GM12878 (cell line): Measurements from ENCODE around the gene SLC15A4. TPM values are rescaled to one million over a fixed set of nuclear protein-coding genes. Genes with fewer than 3 reads are reported as not detected.

Experiments used
- BHLHE40 ChIP-seq, 2 experiments: fragments of 450-650 bp in 1 of 2; IDR thresholded peaks; 2 replicates each; pipeline ENCODE4 v1.6.1; 2011 to 2017; ENCODE audit warnings: low read depth in 2 of 2, borderline replicate concordance in 1 of 2, improper control_type of control experiment in 1 of 2, low read length in 1 of 2, mild to moderate bottlenecking in 1 of 2
- CBX3 ChIP-seq: fragments of 200-600 bp; sonication (generic); IDR thresholded peaks from 2 replicates; pipeline ENCODE4 v1.6.1; 2016; ENCODE audit warnings: low read depth, borderline replicate concordance
- CHD1 ChIP-seq: IDR thresholded peaks from 2 replicates; pipeline ENCODE4 v1.6.1; 2012; ENCODE audit warnings: low read depth, low read length, improper control_type of control experiment
- GABPA ChIP-seq: IDR thresholded peaks from 2 replicates; pipeline ENCODE4 v1.6.1; 2014; ENCODE audit warnings: antibody characterized with exemption, low read depth, mild to moderate bottlenecking, inconsistent platforms
- NR2C2 ChIP-seq: IDR thresholded peaks from 2 replicates; pipeline ENCODE4 v1.6.1; 2011; ENCODE audit warnings: borderline replicate concordance, low read depth; ENCODE audit not compliant: control insufficient read depth, insufficient read length
- POLR2AphosphoS5 ChIP-seq: IDR thresholded peaks from 2 replicates; pipeline ENCODE4 v1.6.1; 2011; ENCODE audit warnings: mild to moderate bottlenecking, low read length, inconsistent platforms
- POU2F2 ChIP-seq: IDR thresholded peaks from 3 replicates; pipeline ENCODE4 v1.6.1; 2011; ENCODE audit warnings: low read depth, mild to moderate bottlenecking, low read length, borderline replicate concordance
- SMARCA5 ChIP-seq: fragments of 450-650 bp; IDR thresholded peaks from 2 replicates; pipeline ENCODE4 v1.6.1; 2017; ENCODE audit warnings: mild to moderate bottlenecking
- polyA plus RNA-seq, 11 experiments: library from polyadenylated mRNA; depleted of rRNA in 4 of 11; unstranded in 6 of 11; stranded (reverse) in 5 of 11; fragments of >200 nt; fragmentation: Nextera tagmentation in 4 of 11; fragmentation: Illumina TruSeq in 1 of 11; extraction: Ambion mirVana in 4 of 11; extraction: Trizol in 1 of 11; gene quantifications; 1 replicate in 1 of 11; 2 replicates in 10 of 11; pipeline versions ENCODE4 v1.2.1 to v1.2.3, GENCODE V29; 2011 to 2016; ENCODE audit warnings: inconsistent platforms in 2 of 11, missing spikeins in 2 of 11, low read depth in 1 of 11
- total RNA-seq, 4 experiments: library from RNA; depleted of rRNA in 3 of 4; stranded (reverse); fragments of >200 nt in 3 of 4; fragmentation: Illumina TruSeq in 1 of 4; extraction: Trizol in 1 of 4; gene quantifications; 2 replicates each; pipeline versions ENCODE4 v1.2.1 to v1.2.3, GENCODE V29; 2013 to 2021
- TF ChIP-seq, protein P1 (sequence below): IDR thresholded peaks from 2 replicates; pipeline ENCODE4 v1.6.1; 2012; ENCODE audit warnings: mild to moderate bottlenecking, low read depth, low read length
- TF ChIP-seq, protein P2 (sequence below): IDR thresholded peaks from 2 replicates; pipeline ENCODE4 v1.6.1; 2012; ENCODE audit warnings: improper control_type of control experiment, low read depth, low read length; ENCODE audit not compliant: insufficient replicate concordance
- TF ChIP-seq, protein P3 (sequence below): fragments of 450-650 bp; formaldehyde crosslinking; IDR thresholded peaks from 2 replicates; pipeline ENCODE4 v1.4.0; 2022; ENCODE audit warnings: mild to moderate bottlenecking, moderate library complexity
- TF ChIP-seq, protein P4 (sequence below), 3 experiments: IDR thresholded peaks in 2 of 3; conservative IDR thresholded peaks in 1 of 3; 2 replicates each; pipeline ENCODE4 v1.5.1; 2011; ENCODE audit warnings: low read depth in 3 of 3, low read length in 3 of 3, mild to moderate bottlenecking in 3 of 3, control low read depth in 2 of 3, moderate library complexity in 2 of 3, inconsistent platforms in 1 of 3, mixed read lengths in 1 of 3; ENCODE audit not compliant: control insufficient read depth in 2 of 3, insufficient read depth in 1 of 3; ENCODE audit errors: extremely low read depth in 1 of 3

Gene SLC15A4
- total and polyA plus RNA-seq, 10 of the 15 experiments (the other 5 are each of a cell fraction or from before 2014, with no cell fraction given): 12.7 to 257 (median 36.6) TPM

DNA sequence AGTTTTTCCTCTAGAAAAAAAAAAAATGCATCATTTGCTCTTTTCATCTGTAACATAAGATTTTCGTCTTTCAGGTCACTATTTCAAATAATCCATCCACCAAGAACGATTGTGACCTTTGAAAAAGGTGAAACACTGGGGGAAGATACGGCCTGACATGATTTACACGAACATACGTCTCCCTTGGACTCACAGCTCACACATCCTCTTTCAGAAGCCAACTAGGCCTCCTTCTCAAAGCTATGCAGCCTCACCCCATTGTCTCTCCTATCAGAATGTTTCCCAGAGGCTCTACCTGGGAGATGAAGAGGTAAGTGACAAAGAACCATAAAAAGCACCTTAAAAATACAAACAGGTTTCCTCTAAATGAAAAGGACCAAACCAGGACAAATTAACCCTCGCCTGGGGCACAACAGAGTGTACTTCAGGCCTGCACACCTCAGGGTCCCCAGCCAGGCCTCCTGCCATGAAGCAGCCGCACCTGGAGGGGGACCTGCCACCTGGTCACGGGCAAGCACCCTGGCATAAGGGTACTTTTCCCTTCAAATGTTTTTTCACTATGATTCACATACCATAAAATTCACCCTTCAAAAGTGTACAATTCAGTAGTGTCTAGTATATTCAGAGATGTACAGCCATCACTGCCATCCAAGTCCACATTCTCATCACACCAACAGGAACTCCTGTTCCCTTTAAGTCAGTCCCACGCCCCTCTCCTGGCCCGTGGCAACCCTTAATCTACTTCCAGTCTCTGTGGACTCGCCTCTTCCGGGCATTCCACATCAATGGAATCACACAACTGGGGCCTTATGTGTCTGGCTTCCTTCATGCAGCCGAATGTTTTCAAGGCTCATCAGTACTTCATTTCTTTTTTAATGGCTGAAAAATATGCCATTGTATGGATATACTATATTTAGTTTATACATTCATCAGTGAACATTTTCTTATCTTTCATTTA is 5.4 kb downstream of the SLC15A4 start (continued):
- TF ChIP-seq, protein P1, sequence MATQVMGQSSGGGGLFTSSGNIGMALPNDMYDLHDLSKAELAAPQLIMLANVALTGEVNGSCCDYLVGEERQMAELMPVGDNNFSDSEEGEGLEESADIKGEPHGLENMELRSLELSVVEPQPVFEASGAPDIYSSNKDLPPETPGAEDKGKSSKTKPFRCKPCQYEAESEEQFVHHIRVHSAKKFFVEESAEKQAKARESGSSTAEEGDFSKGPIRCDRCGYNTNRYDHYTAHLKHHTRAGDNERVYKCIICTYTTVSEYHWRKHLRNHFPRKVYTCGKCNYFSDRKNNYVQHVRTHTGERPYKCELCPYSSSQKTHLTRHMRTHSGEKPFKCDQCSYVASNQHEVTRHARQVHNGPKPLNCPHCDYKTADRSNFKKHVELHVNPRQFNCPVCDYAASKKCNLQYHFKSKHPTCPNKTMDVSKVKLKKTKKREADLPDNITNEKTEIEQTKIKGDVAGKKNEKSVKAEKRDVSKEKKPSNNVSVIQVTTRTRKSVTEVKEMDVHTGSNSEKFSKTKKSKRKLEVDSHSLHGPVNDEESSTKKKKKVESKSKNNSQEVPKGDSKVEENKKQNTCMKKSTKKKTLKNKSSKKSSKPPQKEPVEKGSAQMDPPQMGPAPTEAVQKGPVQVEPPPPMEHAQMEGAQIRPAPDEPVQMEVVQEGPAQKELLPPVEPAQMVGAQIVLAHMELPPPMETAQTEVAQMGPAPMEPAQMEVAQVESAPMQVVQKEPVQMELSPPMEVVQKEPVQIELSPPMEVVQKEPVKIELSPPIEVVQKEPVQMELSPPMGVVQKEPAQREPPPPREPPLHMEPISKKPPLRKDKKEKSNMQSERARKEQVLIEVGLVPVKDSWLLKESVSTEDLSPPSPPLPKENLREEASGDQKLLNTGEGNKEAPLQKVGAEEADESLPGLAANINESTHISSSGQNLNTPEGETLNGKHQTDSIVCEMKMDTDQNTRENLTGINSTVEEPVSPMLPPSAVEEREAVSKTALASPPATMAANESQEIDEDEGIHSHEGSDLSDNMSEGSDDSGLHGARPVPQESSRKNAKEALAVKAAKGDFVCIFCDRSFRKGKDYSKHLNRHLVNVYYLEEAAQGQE: no peak
- TF ChIP-seq SMARCA5 (0 out of 2 replicates have a peak, but pooled peaks have one; percentile 47), CBX3 (no peak), POLR2AphosphoS5 (peak; percentile 86), NR2C2 (no peak), POU2F2 (no peak), CHD1 (0 out of 2 replicates have a peak, but pooled peaks have one; percentile 9), BHLHE40 (IDR thresholded peaks at IDR 0.05; ENCODE audit: borderline replicate concordance in 1 of 2, low read depth in 2 of 2, low read length in 1 of 2) (no peak; a peak in 1 of 4 replicates), GABPA (no peak)
- TF ChIP-seq, protein P2, sequence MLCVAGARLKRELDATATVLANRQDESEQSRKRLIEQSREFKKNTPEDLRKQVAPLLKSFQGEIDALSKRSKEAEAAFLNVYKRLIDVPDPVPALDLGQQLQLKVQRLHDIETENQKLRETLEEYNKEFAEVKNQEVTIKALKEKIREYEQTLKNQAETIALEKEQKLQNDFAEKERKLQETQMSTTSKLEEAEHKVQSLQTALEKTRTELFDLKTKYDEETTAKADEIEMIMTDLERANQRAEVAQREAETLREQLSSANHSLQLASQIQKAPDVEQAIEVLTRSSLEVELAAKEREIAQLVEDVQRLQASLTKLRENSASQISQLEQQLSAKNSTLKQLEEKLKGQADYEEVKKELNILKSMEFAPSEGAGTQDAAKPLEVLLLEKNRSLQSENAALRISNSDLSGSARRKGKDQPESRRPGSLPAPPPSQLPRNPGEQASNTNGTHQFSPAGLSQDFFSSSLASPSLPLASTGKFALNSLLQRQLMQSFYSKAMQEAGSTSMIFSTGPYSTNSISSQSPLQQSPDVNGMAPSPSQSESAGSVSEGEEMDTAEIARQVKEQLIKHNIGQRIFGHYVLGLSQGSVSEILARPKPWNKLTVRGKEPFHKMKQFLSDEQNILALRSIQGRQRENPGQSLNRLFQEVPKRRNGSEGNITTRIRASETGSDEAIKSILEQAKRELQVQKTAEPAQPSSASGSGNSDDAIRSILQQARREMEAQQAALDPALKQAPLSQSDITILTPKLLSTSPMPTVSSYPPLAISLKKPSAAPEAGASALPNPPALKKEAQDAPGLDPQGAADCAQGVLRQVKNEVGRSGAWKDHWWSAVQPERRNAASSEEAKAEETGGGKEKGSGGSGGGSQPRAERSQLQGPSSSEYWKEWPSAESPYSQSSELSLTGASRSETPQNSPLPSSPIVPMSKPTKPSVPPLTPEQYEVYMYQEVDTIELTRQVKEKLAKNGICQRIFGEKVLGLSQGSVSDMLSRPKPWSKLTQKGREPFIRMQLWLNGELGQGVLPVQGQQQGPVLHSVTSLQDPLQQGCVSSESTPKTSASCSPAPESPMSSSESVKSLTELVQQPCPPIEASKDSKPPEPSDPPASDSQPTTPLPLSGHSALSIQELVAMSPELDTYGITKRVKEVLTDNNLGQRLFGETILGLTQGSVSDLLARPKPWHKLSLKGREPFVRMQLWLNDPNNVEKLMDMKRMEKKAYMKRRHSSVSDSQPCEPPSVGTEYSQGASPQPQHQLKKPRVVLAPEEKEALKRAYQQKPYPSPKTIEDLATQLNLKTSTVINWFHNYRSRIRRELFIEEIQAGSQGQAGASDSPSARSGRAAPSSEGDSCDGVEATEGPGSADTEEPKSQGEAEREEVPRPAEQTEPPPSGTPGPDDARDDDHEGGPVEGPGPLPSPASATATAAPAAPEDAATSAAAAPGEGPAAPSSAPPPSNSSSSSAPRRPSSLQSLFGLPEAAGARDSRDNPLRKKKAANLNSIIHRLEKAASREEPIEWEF: no peak
- TF ChIP-seq, protein P3, sequence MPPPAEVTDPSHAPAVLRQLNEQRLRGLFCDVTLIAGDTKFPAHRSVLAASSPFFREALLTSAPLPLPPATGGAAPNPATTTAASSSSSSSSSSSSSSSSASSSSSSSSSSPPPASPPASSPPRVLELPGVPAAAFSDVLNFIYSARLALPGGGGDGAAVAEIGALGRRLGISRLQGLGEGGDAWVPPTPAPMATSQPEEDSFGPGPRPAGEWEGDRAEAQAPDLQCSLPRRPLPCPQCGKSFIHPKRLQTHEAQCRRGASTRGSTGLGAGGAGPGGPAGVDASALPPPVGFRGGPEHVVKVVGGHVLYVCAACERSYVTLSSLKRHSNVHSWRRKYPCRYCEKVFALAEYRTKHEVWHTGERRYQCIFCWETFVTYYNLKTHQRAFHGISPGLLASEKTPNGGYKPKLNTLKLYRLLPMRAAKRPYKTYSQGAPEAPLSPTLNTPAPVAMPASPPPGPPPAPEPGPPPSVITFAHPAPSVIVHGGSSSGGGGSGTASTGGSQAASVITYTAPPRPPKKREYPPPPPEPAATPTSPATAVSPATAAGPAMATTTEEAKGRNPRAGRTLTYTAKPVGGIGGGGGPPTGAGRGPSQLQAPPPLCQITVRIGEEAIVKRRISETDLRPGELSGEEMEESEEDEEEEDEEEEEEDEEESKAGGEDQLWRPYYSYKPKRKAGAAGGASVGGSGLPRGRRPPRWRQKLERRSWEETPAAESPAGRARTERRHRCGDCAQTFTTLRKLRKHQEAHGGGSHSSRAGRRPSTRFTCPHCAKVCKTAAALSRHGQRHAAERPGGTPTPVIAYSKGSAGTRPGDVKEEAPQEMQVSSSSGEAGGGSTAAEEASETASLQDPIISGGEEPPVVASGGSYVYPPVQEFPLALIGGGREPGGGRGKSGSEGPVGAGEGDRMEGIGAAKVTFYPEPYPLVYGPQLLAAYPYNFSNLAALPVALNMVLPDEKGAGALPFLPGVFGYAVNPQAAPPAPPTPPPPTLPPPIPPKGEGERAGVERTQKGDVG (CRISPR knock-in tag): 0 out of 2 replicates have a peak, but pooled peaks have one; percentile 61
- TF ChIP-seq, protein P4, sequence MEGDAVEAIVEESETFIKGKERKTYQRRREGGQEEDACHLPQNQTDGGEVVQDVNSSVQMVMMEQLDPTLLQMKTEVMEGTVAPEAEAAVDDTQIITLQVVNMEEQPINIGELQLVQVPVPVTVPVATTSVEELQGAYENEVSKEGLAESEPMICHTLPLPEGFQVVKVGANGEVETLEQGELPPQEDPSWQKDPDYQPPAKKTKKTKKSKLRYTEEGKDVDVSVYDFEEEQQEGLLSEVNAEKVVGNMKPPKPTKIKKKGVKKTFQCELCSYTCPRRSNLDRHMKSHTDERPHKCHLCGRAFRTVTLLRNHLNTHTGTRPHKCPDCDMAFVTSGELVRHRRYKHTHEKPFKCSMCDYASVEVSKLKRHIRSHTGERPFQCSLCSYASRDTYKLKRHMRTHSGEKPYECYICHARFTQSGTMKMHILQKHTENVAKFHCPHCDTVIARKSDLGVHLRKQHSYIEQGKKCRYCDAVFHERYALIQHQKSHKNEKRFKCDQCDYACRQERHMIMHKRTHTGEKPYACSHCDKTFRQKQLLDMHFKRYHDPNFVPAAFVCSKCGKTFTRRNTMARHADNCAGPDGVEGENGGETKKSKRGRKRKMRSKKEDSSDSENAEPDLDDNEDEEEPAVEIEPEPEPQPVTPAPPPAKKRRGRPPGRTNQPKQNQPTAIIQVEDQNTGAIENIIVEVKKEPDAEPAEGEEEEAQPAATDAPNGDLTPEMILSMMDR (IDR thresholded peaks at IDR 0.05 in 2 of 3, conservative IDR thresholded peaks at IDR 0.05 in 1 of 3; ENCODE audit: control insufficient read depth in 2 of 3, extremely low read depth in 1 of 3, insufficient read depth in 1 of 3, low read depth in 3 of 3, low read length in 3 of 3): no peak
